ENCODE results near the gene ARFGEF3.

The ARFGEF3 gene

GRCh38 chr6:138222901-138223546, 61.3 kb downstream of the ARFGEF3 start:
- TF ChIP-seq, protein P1, sequence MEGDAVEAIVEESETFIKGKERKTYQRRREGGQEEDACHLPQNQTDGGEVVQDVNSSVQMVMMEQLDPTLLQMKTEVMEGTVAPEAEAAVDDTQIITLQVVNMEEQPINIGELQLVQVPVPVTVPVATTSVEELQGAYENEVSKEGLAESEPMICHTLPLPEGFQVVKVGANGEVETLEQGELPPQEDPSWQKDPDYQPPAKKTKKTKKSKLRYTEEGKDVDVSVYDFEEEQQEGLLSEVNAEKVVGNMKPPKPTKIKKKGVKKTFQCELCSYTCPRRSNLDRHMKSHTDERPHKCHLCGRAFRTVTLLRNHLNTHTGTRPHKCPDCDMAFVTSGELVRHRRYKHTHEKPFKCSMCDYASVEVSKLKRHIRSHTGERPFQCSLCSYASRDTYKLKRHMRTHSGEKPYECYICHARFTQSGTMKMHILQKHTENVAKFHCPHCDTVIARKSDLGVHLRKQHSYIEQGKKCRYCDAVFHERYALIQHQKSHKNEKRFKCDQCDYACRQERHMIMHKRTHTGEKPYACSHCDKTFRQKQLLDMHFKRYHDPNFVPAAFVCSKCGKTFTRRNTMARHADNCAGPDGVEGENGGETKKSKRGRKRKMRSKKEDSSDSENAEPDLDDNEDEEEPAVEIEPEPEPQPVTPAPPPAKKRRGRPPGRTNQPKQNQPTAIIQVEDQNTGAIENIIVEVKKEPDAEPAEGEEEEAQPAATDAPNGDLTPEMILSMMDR (IDR thresholded peaks at IDR 0.05; ENCODE audit: control insufficient read depth, extremely low read depth, insufficient read depth) = no peak
- no peak overlapping the region for H3K4me3 ChIP-seq (ENCODE audit: low read depth, low read length)
- DNase-seq (ENCODE audit: low read depth) = no peak

DNA sequence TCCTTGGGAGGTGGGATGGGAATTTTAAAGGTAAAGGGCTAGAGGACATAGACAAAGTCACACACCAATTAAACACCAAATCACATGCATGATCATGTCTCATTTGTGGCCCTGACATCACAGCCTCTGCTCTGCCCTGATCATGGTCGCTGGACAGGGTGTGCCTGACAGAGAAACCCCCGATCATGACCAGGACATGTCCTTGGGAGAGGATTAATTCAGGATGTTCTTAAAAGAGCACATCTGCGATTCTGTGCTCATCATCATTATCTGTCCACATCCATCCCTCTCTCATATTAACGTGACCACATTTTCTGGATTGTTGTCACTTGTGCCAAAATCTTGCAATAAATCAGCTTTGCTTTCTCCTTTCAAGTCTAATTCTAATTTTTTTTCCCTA, 64.2 kb downstream of the ARFGEF3 start:
- H3K4me3 ChIP-seq (ENCODE audit: low read depth, low read length) = no peak overlapping the region

GRCh38 chr6:138226700-138227315, 65.1 kb downstream of the ARFGEF3 start:
- H3K4me3 ChIP-seq (ENCODE audit: low read depth, low read length) = peak overlapping the region; percentile 31
- TF ChIP-seq, protein P1 (IDR thresholded peaks at IDR 0.05; ENCODE audit: control insufficient read depth, extremely low read depth, insufficient read depth) = no peak

More for the DNA sequence above, 64.2 kb downstream of the ARFGEF3 start:
- DNase-seq (ENCODE audit: low read depth) = no peak
- TF ChIP-seq, protein P1 (IDR thresholded peaks at IDR 0.05; ENCODE audit: control insufficient read depth, extremely low read depth, insufficient read depth) = no peak

GRCh38 chr6:138227316-138227781, 65.6 kb downstream of the ARFGEF3 start:
- TF ChIP-seq, protein P1 (IDR thresholded peaks at IDR 0.05; ENCODE audit: control insufficient read depth, extremely low read depth, insufficient read depth) = 0 out of 2 replicates have a peak, but pooled peaks have one; percentile 10

More at GRCh38 chr6:138226700-138227315, 65.1 kb downstream of the ARFGEF3 start:
- DNase-seq (ENCODE audit: low read depth) = no peak

DNA sequence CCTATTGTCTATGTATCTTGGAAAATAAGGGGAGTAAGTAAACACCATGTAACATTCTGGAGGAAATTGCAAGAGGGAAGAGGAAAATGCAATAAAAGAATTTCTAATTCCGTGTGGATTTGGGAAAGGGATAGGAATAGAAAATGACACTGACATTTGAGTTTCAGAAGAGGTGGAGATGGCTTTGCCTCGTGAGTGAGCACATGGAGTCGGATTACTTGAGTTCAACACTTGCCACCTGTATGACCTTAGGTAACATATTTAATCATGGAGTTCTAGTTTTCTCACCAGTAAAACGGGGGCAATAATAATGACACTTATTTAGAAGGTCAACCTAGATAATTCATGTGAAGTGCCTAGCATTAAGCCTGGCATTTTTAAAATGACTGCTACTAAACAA, 67.3 kb downstream of the ARFGEF3 start:
- TF ChIP-seq, protein P1 (IDR thresholded peaks at IDR 0.05; ENCODE audit: control insufficient read depth, extremely low read depth, insufficient read depth) = no peak
- no peak for DNase-seq (ENCODE audit: low read depth)
- H3K4me3 ChIP-seq (ENCODE audit: low read depth, low read length) = no peak overlapping the region

More at GRCh38 chr6:138227316-138227781, 65.6 kb downstream of the ARFGEF3 start:
- peak overlapping the region; percentile 31 for H3K4me3 ChIP-seq (ENCODE audit: low read depth, low read length)
- peak; percentile 98 for DNase-seq (ENCODE audit: low read depth)

- no peak for DNase-seq (ENCODE audit: low read depth)
- TF ChIP-seq, protein P1 (IDR thresholded peaks at IDR 0.05; ENCODE audit: control insufficient read depth, extremely low read depth, insufficient read depth) = no peak
- peak overlapping the region; percentile 17; the same call in 1 of the 2 replicates for H3K4me3 ChIP-seq (ENCODE audit: low read depth, low read length)
Measured at GRCh38 chr6:138229663-138230179, 68.0 kb downstream of the ARFGEF3 start.
